NCI-H2227 (cell line): ENCODE data around the gene KLK1.
A peak's percentile ranks its signal among the peaks of the same experiment; 100 is the strongest.
"Not testable (repeated sequence)": the region's sequence is repeated elsewhere in the genome, so short reads cannot be mapped to it uniquely, and the experiment has no call there.

Experiments
- DNase-seq: peaks from one replicate; lab custom pipeline; 2025; ENCODE audit not compliant: unreplicated experiment; lab: John Stamatoyannopoulos, UW

Gene KLK1

DNA sequence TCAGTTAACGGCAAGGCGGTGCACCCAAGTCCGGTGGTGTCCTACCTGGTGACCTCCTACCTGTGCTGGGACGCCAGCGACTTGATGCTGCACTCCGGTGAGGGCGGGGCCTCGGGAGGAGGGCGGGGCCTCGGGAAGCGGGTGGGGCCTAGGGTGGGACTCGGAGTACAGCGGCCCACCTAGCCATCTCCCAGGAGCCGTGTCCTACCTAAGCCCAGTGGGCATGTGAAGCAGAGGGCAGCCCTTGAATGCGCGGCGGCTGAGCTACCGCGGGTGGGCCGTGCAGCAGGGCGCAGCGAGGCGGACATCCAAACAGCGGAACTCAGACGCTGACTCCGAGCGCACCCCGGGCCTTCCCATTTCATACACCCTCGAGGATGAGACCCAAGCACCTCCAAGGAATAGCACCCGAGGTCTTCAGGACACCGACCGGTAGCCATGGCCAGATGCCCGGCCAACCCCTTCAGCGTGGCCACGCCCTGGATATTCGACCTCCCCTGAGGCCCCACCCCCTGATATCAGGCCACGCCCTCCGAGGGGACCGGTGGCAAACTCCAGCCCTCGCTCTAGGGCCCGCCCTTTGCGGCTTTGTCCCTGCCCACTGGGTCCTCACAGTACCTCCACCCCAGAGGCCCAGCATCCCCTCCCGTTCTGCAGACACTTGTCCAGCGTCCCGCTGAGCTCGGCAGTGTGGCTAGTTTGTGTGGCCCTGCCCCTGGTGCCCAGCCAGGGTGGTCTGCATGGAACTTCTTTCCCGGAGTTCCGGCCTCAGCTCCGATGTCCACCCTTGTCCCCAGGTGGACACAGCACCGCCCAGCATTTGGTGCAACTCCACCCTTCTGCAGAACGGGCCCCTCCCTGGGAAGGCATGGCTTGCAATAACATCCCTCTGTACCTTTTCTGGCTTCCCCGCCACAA, 5.4 kb downstream of the KLK1 start:
- DNase-seq, result peak; percentile 70

- DNase-seq, result no peak
These were observed 8.1 kb downstream of the KLK1 start for GRCh38 chr19:50815439-50815838.

DNA sequence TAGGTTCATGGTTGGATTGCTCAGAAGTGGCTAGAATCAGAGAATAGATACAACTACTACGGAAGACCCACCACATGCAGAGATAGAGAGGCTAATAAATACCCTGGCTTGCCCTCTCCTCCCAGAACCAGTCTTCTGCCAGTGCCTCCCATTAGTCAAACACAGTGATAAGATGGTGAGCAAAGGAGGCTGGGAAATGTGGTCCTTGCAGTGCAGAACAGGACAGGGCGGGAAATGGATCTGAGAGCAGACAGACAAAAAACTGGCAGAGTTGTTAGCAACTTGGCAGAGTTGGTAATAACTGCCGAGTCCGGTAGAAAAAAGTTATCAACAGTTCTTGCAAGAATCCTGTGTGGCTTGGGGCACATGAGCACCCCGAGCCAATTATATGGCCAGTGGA, 8.7 kb downstream of the KLK1 start:
- no peak for DNase-seq

GRCh38 chr19:50812474-50812873, 11.1 kb downstream of the KLK1 start:
- DNase-seq, result no peak

DNA sequence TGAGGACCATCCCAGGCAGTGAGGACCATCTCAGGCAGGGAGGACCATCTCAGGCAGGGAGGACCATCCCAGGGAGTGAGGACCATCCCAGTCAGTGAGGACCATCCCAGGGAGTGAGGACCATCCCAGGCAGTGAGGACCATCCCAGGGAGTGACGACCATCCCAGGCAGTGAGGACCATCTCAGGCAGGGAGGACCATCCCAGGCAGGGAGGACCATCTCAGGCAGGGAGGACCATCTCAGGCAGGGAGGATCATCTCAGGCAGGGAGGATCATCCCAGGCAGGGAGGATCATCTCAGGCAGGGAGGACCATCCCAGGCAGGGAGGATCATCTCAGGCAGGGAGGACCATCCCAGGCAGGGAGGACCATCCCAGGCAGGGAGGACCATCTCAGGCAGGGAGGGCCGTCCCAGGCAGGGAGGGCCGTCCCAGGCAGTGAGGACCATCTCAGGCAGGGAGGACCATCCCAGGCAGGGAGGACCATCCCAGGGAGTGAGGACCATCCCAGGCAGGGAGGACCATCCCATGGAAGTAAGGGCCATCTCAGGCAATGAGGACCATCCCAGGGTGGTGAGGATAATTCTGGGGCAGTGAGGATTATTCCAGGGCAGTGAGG, 11.9 kb downstream of the KLK1 start:
- not testable (repeated sequence) for DNase-seq

- DNase-seq, result no peak
These were observed 14.7 kb downstream of the KLK1 start for GRCh38 chr19:50808856-50809255.

DNA sequence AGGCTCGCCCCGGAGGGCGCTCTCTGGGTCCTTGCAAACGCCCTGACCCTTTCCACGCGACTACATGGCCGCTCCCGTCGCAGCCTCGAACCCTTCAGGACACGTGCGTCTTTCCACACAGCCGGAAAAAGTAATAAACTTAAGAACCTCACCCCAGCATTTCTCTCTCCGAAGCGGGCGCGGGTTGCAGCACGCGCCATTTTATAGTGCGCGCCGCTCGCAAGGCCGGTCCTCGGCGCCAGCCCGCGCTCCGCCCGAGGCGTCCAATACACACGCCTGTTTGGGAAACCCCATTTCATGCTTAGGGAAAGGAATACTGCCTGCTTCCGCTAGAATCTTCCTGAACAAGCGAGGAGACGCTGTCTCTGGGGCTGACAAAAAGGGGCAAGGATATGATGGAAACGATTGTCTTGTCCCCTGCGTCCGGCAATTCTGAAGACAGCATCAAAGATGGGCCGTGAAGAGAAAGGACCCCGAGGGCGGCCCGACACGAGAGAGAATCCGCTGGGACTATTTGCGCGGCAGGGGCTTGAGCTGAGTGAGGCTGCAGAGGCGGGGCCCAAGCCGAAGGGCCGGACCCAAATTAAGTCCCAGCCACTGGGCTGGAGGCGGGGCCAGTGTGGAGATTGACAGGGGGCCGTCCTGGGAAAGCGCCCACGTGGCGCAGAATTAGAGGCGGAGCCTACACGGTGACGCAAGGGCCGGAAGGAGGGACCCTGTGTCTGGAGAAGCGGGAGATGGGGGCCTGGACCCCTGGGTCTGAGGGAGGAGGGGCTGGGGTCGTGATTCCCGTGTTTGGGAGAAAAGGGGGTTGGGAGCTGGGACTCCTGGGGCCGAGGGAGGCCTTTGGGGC, 18.9 kb downstream of the KLK1 start:
- peak; percentile 98 for DNase-seq

DNA sequence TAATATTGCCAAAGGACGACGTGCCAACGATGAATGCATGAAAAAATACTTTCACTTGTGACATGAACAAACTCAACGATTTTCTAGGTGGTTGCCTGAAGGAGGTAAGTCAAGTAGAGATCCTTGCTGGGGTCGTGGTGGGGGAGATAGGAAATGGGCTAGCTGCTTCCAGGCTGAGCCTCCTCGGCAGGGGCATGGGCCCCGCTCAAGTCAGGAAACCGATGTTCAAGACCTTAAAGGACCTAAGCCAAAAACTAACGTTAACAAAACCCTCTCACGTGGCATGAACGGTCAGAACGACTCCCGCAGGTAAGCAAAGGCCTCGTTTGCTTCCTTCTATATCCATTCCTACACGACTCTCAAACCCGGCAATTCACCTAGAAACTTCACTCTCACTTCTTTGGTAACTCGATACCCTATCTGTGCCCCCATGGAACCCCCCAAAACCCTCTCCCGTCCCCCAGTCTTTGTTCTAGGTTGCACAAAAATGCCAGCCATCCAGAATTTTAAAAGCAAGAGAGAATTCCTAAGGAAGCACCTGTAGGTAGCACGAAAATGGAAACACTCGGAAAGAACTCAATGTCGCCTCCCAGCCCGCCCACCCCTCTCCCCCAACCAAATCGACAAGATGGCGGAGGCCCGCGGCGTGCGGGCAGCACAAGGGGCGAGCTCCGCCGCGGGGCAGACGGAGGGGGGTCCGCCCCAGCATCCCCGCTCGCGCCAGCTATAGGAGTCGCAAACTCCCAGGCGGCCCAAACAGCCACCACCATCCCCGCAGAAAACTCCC, 19.8 kb downstream of the KLK1 start:
- DNase-seq, result peak; percentile 66

DNA sequence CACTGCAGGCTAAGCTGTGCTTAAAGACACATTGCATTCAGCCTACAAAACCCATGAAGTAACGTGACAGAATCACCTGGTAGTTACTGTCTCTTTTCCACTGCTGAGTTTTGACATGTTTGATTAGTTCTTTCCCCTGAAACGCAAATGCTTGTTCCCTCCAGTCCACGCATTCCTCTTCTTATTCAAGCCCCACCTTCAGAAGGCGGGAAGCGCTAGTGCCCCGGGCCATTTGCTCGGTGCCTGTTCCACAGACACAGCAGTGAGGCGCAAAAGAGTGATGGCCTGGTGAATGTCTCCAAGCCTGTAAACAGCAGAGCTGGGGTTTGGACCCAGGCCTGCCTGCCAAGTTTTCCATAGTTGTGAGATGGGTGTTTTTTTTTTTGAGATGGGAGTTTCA, 22.5 kb downstream of the KLK1 start:
- no peak for DNase-seq

GRCh38 chr19:50799547-50799851, 24.1 kb downstream of the KLK1 start:
- no peak for DNase-seq

DNA sequence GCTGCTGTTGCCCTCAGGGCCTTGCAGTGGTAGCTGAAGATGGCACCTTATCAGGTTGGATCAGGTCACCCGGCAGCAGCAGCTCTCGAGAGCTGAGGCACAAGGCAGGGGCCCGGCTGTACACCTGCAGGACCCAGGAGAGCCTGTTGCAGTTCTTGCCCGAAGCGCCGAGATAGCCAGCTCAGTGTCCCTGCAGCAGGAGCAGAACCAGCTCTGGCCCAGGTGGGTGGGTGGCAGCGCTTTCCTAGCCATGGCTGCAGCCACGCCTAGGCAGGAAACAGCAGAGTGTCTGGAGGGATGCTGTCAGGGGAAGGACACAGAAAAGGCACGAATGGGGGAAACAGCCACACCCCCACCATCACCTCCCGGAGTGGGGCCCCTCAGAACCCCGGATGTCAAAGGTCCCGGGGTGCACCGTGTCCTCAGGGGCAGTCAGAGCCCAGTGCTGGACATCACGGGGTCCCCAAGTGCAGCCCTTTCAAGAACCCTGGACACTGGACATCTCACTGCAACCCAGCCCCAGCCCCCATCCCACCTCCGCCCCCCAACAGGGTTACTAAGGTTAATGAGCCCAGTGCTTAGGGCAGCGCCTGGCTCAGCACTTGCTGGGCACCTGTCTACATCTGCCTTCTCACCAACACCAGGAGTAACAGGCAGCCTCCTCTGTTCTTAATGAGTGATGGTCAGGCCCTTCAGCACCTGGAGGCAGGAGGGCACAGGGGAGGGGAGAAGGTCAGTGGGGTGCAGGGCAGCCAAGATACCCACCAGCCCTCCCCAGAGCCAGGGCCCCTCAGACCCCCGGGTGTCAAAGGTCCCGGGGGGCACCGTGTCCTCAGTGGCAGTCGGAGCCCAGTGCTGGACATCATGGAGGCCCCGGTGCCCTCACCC, 24.7 kb downstream of the KLK1 start:
- DNase-seq, result no peak

DNA sequence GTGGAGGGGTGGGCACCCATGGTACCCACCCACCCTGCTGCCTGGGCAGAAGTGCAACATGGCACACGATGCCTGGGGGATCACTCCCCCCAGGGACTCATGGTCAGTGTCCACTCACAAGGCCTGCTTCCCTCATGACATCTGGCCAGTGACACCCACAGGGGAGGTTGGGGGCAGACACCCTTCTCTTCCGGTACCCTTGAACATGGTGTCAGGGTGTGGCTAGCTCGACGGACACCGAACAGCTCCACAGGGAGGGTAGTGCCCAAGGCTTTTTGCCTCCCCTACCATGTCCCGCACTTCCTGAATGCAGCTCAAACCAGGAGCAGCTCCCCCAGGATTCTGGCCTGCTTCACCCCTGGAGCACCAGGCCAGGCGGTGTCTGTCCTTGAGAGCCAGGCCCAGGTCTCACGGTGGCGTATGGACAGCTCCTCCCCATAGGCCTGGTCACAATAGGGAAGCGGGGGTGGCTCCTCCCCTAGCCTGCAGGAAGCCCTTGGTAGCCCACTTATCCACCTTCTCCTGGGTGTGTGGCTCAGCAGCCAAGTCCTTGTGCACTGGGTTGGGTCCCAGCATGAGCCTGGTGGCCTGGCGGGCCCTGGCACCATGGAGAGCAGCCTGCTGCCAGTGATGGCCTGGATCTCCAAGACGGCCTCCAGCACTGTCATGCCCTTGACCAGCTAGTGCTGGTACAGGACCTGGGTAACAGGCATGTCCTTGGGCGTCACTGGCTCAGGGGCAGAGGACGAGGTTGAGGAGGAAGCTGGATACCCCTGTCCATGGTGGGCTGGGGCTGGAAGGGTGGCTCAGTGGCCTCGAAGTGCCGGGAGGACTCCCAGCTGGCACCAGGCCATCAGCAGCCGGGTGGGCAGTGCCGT, 25.6 kb downstream of the KLK1 start:
- no peak for DNase-seq

DNA sequence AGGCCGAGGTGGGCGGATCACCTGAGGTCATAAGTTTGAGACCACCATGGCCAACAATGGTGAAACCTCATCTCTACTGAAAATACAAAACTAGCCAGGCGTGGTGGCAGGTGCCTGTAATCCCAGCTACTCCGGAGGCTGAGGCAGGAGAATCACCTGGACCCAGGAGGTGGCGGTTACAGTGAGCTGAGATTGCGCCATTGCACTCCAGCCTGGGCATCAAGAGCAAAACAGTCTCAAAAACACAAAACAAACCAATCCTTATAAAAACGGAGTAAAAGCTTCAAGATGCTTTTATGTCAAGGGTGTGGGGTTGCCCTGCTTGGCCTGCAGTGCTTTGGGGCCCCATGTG, 26.2 kb downstream of the KLK1 start:
- DNase-seq, result no peak

DNA sequence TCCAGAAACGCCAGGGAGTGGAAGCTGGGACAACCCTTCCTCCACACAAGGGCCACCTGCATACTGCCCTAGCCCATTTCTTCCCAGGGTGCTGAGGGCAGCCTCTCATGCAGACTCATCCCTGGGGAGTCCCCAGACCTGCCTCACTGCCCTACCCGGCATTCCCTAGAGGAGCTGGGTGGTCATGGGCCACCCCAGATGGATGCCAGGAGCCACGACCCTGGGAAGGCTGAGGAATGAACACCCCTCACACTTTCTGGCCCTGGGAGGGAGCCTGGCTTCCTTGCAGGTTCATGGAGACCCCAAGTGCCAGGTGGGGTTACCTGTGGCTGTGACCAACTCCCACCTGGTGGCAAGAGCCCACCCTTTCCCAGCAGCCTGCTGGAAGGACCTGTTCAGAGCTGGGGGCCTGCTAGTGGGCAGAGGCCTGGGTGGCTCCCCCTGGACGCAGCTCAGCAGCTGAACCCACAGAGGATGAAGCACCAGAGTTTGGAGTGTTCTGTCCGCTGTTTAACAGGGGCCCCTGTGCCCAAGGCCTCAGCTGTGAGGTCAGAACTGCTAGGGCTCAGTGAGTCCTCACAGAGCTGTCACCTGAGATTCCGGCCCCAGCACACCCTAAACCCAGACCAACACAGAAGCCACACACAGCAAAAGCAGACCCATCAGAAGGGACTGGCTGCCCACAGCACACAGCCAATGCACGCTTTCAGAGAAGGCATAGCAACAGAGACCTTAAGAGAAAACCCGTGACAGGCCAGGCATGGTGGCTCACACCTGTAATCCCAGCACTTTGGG, 26.8 kb downstream of the KLK1 start:
- DNase-seq, result no peak

GRCh38 chr19:50796128-50796633, 27.4 kb downstream of the KLK1 start:
- DNase-seq, result no peak

DNA sequence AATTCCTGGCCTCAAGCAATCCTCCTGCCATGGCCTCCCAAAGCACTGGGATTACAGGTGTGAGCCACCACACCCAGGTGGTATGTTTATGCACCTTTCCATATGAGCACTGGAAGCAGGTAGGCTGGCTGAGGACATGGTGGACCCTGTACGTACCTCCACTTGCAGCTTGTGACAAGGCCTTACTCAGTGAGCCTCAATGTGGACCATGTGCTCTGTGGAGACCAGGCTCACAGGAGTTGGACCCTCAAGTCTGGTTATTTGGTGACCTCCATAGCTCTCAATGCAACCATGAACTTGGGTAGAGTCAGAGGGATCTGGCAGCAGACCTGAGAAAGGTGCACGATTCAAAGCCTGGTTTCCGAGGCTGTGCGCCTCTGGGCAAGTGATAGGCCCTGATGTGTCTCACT, 27.9 kb downstream of the KLK1 start:
- no peak for DNase-seq

DNA sequence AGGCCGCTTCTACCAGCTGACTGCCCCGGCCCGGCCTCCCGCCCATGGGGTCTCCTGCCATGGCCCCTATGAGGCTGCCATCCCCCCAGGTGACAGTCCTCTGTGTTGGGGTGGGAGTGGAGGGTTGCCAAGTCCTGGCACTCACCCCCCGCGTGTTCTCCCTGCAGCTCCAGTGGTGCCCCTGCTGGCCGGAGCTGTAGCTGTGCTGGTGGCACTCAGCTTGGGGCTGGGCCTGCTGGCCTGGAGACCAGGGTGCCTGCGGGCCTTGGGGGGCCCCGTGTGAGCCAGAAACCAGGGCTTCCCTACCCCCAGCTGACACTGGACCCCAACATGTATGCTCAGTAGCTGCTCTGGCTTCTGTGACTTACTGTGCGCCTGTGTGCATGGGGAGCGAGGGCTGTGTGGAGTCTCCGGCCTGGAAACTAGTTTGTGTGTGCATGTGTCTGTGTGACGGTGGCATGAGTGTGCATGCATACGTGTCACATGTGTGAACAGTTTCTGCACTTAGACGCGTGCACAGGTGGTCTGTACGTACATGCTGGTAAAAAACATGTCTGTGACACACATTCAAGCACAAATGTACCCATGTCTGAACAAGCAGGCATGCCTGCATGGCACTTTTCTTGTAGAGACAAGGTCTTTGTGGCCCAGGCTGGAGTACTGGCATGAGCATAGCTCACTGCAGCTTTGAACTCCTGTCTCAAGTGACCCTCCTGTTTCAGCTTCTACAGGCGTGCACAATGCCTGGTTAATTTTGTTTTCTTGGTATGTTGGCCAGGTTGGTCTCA, 28.5 kb downstream of the KLK1 start:
- no peak for DNase-seq
